ENCODE results near the gene RPL5. TPM values are rescaled to one million over a fixed set of nuclear protein-coding genes. Genes with fewer than 3 reads are reported as not detected.

Gene RPL5
- total and polyA plus RNA-seq, 9 of the 15 experiments (the other 6 are each of a cell fraction or from before 2014, with no cell fraction given): 1,467 to 4,252 (median 2,454) TPM

GRCh38 chr1:92817986-92818764 lies 13.7 kb upstream of the RPL5 start (continued):
- TF ChIP-seq REST (IDR thresholded peaks at IDR 0.05; ENCODE audit: borderline replicate concordance) (peak; percentile 69; the same call in 1 of the 2 replicates), REST (CRISPR knock-in tag; IDR thresholded peaks at IDR 0.05; ENCODE audit: low read depth) (no peak), RAD21 (CRISPR knock-in tag; conservative IDR thresholded peaks at IDR 0.05 in 1 of 2, IDR thresholded peaks at IDR 0.05 in 1 of 2) (peak; percentile 61 to 83), HINFP (tag; conservative IDR thresholded peaks at IDR 0.05; ENCODE audit: low read depth) (no peak), CTBP1 (IDR thresholded peaks at IDR 0.05; ENCODE audit: borderline replicate concordance) (no peak), ZNF740 (CRISPR knock-in tag; IDR thresholded peaks at IDR 0.05) (no peak), ZNF740 (tag; IDR thresholded peaks at IDR 0.05) (no peak), PPARD (CRISPR knock-in tag; IDR thresholded peaks at IDR 0.05) (no peak), RFX1 (IDR thresholded peaks at IDR 0.05) (no peak), ZNF79 (CRISPR knock-in tag; IDR thresholded peaks at IDR 0.05; ENCODE audit: low read depth) (no peak), CC2D1A (IDR thresholded peaks at IDR 0.05) (peak; percentile 27; the same call in 1 of the 2 replicates), MYC (IDR thresholded peaks at IDR 0.05; ENCODE audit: low read depth, low read length) (no peak), MYC (CRISPR knock-in tag; IDR thresholded peaks at IDR 0.05; ENCODE audit: borderline replicate concordance, low read depth) (no peak), PHB2 (IDR thresholded peaks at IDR 0.05; ENCODE audit: low read depth) (no peak), HNRNPH1 (optimal IDR thresholded peaks at IDR 0.05; ENCODE audit: low read depth, low read length) (no peak), CEBPB (tag; IDR thresholded peaks at IDR 0.05) (0 out of 2 replicates have a peak, but pooled peaks have one; percentile 25)

All from K562 (cell line).